HG03571 (cell line): Measurements from ENCODE around the gene MOGAT2.
"Not testable (repeated sequence)": the region's sequence is repeated elsewhere in the genome, so short reads cannot be mapped to it uniquely, and the experiment has no call there.

ENCODE experiments used
- ATAC-seq: cut with Tn5 transposase; IDR thresholded peaks from one replicate; pipeline ENCODE4 v1.9.1; 2021; ENCODE audit not compliant: unreplicated experiment

The MOGAT2 gene

DNA sequence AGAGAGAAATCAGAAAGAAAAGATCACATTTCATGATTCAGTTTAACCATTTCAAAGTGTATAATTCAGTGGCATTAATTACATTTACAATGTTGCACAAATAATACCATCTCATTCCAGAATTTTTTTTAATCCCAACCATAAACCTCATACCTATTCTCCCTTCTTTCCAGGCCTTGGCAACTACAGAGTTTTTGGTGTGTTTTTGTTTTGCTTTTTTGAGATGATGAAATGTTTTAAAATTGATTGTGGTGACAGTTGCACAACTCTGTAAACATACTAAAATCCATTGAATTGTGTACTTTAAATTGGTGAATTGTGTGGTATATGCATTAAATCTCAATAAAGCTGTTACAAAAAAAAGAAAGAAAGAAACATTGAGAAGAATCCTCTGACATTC, 37.3 kb downstream of the MOGAT2 start:
- ATAC-seq, result not testable (repeated sequence)

DNA sequence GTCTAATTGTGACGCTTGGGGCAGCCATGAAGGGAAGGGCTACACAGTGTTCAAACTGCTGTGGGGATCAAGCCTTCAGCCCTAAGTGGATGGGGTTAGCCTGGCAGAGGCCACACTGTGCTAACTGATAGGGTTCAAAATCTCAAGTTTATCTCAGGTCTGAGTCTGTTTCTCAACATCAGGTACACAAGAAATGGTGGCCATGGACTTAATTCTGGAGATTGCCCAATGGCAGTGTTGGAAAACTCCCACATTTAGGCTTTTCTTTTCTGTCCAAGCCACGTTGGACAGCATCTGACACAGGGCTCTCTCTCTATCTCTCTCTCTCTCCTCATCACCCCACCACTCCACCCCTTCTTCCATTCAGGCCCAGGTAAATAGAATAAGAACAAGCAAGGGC, 40.0 kb downstream of the MOGAT2 start:
- no peak for ATAC-seq

GRCh38 chr11:75759832-75760231, 42.2 kb downstream of the MOGAT2 start:
- ATAC-seq, result no peak

DNA sequence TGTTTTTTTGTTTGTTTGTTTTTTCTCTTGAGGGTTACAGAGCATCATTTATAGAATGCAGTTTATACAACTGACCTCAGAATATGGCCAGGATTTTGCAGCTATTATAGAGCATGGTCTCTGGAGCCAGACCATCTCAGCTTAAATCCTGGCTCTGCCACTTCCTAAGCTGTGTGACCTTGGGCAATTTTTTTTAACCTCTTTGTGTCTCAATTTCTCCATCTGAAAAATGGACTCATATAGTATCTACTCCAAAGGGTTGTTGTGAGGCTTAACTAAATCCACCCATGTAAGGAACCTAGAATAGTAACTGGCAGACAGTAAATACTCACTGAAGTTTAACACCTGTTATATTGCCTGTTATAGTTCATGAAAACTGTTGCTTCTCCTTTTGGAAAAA, 42.6 kb downstream of the MOGAT2 start:
- no peak for ATAC-seq

DNA sequence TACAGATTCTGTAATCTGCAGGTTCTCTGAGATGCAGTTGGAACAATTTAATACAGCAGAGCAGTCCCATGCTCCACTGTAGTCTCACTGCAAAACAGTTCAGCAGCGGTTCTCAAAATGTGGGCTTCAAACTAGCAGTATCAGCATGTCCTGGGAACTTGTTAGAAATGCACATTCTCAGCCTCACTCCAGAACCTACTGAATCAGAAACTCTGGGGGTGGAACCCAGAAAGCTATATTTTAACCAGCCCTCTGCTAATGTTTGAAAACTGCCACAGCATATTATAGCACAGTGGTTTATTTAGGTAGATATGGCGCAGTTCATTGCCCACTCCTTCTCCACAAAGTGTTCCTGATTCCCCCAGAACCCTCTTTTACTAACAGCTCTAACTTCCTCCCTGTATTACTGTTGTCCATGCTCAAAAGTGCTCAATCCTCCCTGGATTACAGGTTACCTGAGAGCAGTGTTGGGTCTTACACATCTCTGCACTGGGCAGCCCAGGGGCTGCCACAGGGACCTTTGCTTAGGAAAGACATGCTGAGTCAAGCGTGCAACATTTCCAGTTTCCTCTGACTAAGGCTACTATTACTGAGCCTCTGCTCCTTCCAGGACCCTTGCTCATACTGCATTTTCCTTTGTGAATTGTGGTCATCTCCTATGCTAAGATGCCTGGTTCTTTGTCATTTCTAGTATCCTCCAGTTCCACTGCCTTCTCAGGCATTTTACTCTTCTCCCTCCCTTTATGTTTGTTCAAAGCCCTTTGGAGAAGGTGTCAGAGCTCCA, 43.3 kb downstream of the MOGAT2 start:
- ATAC-seq, result no peak

GRCh38 chr11:75762158-75762557, 44.5 kb downstream of the MOGAT2 start:
- no peak for ATAC-seq

DNA sequence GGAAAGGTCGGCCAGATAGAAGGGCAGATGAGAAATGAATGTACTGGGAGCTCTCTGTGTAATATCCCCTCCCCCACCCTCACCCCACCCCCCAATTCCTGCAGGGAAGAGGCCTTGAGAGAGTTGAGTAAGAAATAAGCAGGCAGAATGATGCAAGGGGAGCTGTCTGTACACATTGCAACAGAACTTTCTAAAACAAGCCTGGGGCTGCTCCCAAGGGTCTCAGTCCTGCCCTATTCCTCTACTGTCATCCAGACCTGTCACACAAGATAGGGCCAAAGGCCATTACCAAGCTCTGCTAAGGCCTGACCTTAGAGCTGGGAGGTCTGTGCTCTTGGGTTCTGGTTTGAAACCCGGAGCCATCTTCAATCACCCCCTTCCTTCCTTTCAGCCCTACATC, 45.2 kb downstream of the MOGAT2 start:
- ATAC-seq, result no peak

- no peak for ATAC-seq
Observed at GRCh38 chr11:75763846-75764245, 46.2 kb downstream of the MOGAT2 start.

GRCh38 chr11:75765116-75765515, 47.5 kb downstream of the MOGAT2 start:
- ATAC-seq, result no peak

DNA sequence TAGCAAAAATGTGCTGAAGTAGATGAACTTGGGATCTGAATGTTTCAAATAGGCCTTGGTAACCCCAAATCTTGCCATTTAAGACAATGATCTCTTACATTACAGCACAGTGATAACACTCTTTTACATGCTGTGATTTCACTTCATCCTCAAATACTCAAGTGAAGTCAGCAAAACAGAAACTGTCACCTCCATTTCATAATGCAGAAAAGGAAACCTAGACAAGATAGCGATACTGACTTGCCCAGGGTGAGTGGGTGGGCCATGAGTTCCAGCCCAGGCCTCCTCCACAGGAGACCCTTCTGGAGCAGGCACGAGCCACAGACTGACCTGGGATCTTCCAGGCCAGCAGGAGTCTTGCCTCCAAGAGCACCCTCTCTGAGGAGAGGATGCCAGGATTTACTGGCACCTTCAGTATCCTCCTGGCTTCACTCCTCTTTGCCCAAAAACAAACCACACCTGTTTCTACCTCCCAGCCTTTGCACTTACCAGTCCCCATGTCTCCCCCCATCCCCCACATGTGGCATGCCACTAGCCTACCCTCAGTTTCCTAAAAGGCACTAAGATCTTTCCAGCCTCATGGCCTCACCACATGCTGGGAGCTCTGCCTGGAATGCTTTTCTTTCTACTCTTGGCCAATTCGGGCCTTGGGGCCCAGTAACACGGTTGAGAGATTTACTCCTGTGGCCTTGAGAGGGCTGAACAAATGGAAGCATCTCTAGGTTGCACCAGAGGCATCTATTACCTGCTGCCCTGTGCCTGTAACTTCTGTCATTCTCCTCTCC, 49.0 kb downstream of the MOGAT2 start:
- ATAC-seq, result no peak

DNA sequence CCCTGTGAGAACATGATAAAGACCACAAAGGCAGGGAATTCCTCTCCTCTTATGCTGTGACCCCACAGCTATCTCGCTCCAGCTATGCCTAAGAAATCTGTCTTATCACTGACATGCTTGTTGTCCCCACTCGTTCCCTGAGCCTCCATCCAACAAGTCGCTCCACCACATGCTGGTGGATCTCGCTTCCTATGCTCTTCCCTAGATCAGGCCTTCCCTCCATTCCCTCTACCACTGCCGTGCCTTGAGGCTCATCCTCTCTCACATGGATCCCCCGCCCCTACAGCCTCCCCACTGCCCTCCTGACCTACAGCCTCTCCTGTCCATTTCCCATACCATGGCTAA, 49.6 kb downstream of the MOGAT2 start:
- ATAC-seq, result no peak

- ATAC-seq, result no peak
Observed at GRCh38 chr11:75767793-75768111, 50.1 kb downstream of the MOGAT2 start.

DNA sequence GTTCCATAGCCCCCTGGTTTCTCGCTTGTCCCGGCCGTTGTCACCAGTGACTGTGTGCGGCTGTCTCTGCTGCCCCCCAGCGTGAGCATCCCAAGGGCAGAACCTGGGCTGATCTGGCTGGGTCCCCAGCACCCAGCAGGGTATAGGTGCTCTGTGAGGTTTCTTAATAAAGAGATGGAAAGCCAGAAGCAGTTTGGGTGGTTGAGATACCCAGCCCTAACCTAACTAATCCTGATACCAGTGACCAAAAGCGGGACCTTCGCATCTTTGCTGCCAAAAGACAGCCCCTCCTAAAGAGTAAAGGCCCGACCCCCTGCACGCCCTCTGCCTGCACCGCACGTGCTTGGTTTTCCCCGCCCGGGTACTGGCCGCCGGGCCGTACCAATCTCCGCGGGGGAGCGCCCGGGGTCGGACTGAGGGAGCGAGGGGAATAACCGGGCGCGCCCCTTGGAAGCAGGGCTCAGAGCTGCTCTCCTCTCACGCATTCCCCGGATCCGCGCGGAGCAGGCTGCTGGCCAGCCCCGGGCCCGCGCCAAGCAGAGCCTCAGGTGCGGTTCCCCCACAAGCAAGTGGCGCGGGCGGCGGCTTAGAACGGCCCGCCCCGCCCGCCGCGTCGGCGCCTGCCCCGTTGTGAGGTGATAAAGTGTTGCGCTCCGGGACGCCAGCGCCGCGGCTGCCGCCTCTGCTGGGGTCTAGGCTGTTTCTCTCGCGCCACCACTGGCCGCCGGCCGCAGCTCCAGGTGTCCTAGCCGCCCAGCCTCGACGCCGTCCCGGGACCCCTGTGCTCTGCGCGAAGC, 50.7 kb downstream of the MOGAT2 start, which contains the start of gene DGAT2:
Gene DGAT2, plus strand, starts transcription at position 667 of the 797 bp plus-strand sequence. CDS start 214 bp downstream, outside the sequence.
- peak; percentile 50 for ATAC-seq

DNA sequence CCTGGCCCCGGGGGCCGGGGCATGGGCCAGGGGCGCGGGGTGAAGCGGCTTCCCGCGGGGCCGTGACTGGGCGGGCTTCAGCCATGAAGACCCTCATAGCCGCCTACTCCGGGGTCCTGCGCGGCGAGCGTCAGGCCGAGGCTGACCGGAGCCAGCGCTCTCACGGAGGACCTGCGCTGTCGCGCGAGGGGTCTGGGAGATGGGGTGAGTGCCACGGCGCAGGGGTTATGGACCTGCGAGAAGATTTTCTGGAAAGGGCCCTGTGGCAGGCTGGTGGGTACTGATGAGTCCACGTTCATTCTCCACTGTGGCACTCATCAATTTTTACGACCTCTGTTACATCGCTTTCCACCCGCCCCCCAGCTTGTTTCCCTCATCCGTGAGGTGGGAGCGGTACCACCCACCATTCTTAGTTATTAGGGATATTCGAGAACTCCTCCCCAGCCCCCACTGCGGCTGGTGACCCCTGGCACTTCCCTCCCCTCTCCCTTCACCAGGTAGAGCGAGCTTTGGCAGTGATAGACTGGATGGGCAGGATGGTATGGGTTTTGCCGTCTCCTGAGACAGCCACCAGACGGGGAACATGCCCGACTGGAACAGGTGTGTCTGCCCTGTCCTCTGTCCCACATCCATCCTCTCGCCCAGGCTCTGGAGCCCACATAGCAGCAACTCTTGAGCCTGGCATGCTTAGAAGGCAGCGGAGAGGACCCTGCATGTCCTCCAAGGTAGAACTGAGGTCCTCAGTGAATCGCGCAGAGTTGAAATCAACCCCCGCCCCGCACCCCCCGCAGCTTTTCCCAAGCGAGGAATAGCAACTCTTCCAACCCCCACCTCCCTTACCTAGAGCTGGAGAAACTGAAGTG, 51.5 kb downstream of the MOGAT2 start:
- no peak for ATAC-seq

- ATAC-seq, result no peak
Observed at GRCh38 chr11:75770102-75770501, 52.5 kb downstream of the MOGAT2 start.

GRCh38 chr11:75771646-75772410, 54.2 kb downstream of the MOGAT2 start:
- no peak for ATAC-seq

- ATAC-seq, result peak; percentile 80
Observed at GRCh38 chr11:75773595-75774353, 56.1 kb downstream of the MOGAT2 start.

DNA sequence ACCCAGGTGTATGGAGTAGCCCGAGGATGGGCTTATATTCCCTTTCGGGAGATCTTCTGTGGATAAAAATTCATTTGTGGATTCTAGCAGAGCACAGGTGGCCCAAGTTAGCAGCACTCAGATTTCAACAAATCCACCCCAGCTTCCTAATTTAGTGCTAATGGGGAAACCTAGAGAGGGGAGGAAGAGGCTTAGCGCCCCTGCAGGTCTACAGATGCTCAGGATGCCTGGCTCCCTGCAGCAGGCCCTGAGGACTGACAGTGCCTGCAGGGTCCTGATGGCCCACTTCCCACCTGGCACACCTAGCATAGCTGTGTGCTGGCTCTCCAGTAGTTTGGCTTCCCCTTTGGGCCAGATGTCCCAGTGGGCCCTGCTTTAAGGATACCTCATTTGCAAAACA, 57.4 kb downstream of the MOGAT2 start:
- ATAC-seq, result no peak

GRCh38 chr11:75776546-75776945, 58.9 kb downstream of the MOGAT2 start:
- ATAC-seq, result no peak
